HG03175 (cell line): ENCODE results near the gene RSBN1L.
A peak's percentile ranks its signal among the peaks of the same experiment; 100 is the strongest.
"Not testable (repeated sequence)": the region's sequence is repeated elsewhere in the genome, so short reads cannot be mapped to it uniquely, and the experiment has no call there.

ENCODE experiments used
- ATAC-seq: cut with Tn5 transposase; IDR thresholded peaks from one replicate; pipeline ENCODE4 v1.9.1; 2021; ENCODE audit warnings: mild to moderate bottlenecking, moderate library complexity; ENCODE audit not compliant: unreplicated experiment

RSBN1L gene

GRCh38 chr7:77687100-77687746 is 9.0 kb upstream of the RSBN1L start:
- no peak for ATAC-seq

- no peak for ATAC-seq
Observed at GRCh38 chr7:77687747-77688144, 8.5 kb upstream of the RSBN1L start.

- no peak for ATAC-seq
Observed at GRCh38 chr7:77690289-77690688, 6.0 kb upstream of the RSBN1L start.

- no peak for ATAC-seq
Observed at GRCh38 chr7:77691892-77692491, 4.3 kb upstream of the RSBN1L start.

GRCh38 chr7:77693830-77694583 is 2.3 kb upstream of the RSBN1L start:
- no peak for ATAC-seq

- peak; percentile 23 for ATAC-seq
Observed at GRCh38 chr7:77696643-77697534, 630 bp downstream of the RSBN1L start.

GRCh38 chr7:77697535-77697831 is 1.2 kb downstream of the RSBN1L start:
- ATAC-seq, result no peak

GRCh38 chr7:77698042-77698625 is 1.9 kb downstream of the RSBN1L start:
- no peak for ATAC-seq

- ATAC-seq, result peak; percentile 38
Observed at GRCh38 chr7:77699056-77699455, 2.8 kb downstream of the RSBN1L start.

GRCh38 chr7:77702513-77702912 is 6.3 kb downstream of the RSBN1L start:
- no peak for ATAC-seq

GRCh38 chr7:77702968-77703472 is 6.8 kb downstream of the RSBN1L start:
- no peak for ATAC-seq

- not testable (repeated sequence) for ATAC-seq
Observed at GRCh38 chr7:77703669-77704068, 7.4 kb downstream of the RSBN1L start.

GRCh38 chr7:77707504-77707992 is 11.3 kb downstream of the RSBN1L start:
- ATAC-seq, result no peak

- ATAC-seq, result no peak
Observed at GRCh38 chr7:77710067-77710466, 13.8 kb downstream of the RSBN1L start.

- ATAC-seq, result no peak
Observed at GRCh38 chr7:77710861-77711260, 14.6 kb downstream of the RSBN1L start.

- no peak for ATAC-seq
Observed at GRCh38 chr7:77714195-77714594, 17.9 kb downstream of the RSBN1L start.

GRCh38 chr7:77714931-77715330 is 18.7 kb downstream of the RSBN1L start:
- ATAC-seq, result not testable (repeated sequence)

- no peak for ATAC-seq
Observed at GRCh38 chr7:77716804-77717203, 20.5 kb downstream of the RSBN1L start.

- not testable (repeated sequence) for ATAC-seq
Observed at GRCh38 chr7:77717566-77717965, 21.3 kb downstream of the RSBN1L start.

- ATAC-seq, result no peak
Observed at GRCh38 chr7:77727527-77727926, 31.3 kb downstream of the RSBN1L start.
